Lower lobe of right lung (tissue), 2 donors: ENCODE results near the gene ACCS. TPM values are rescaled to one million over a fixed set of nuclear protein-coding genes. Genes with fewer than 3 reads are reported as not detected.
A peak's percentile ranks its signal among the peaks of the same experiment; 100 is the strongest.

ENCODE experiments used
- ATAC-seq, 2 donors: fragments of 200-7000 bp; cut with Tn5 transposase; one replicate each; pipeline ENCODE4 v1.9.1; 2020 to 2022; ENCODE audit warnings: mild to moderate bottlenecking in 2 of 2, moderate library complexity in 2 of 2
- DNase-seq: peaks from one replicate; pipeline ENCODE4 v3.0.0-alpha.2; 2020
- H3K27ac ChIP-seq: fragments of 200-600 bp; one replicate; pipeline ENCODE4 v1.8.0; 2022
- H3K27me3 ChIP-seq: fragments of 200-600 bp; one replicate; pipeline ENCODE4 v1.8.0; 2022; ENCODE audit warnings: low read depth
- H3K36me3 ChIP-seq: fragments of 200-600 bp; one replicate; pipeline ENCODE4 v1.8.0; 2022; ENCODE audit warnings: mild to moderate bottlenecking
- H3K4me1 ChIP-seq: fragments of 200-600 bp; one replicate; pipeline ENCODE4 v1.8.0; 2022
- H3K4me3 ChIP-seq: fragments of 200-600 bp; one replicate; pipeline ENCODE4 v1.8.0; 2022; ENCODE audit warnings: mild to moderate bottlenecking
- H3K9me3 ChIP-seq: fragments of 200-600 bp; one replicate; pipeline ENCODE4 v1.8.0; 2022
- CTCF ChIP-seq: fragments of 200-600 bp; IDR thresholded peaks from one replicate; pipeline ENCODE4 v1.8.0; 2022; ENCODE audit warnings: antibody characterized with exemption, mild to moderate bottlenecking
- intact Hi-C: fragments of 100-400 bp; cut with DNase I; formaldehyde crosslinking; loops from one replicate; pipeline ENCODE4 v1.11.0; 2022
- total RNA-seq: library from RNA; stranded (reverse); fragmentation: NEBNext Ultra II Directional; extraction: Animal tissue kit (Norgen Biotek cat#: 25700); gene quantifications from one replicate; pipeline ENCODE4 v1.2.1, GENCODE V29; 2021
- donor health status: DM: no; HTN: yes; CAD: no; lungs with severe emphysema.

ACCS gene
- total RNA-seq, 1 donor from 2014 or later, result 31.4 TPM

DNA sequence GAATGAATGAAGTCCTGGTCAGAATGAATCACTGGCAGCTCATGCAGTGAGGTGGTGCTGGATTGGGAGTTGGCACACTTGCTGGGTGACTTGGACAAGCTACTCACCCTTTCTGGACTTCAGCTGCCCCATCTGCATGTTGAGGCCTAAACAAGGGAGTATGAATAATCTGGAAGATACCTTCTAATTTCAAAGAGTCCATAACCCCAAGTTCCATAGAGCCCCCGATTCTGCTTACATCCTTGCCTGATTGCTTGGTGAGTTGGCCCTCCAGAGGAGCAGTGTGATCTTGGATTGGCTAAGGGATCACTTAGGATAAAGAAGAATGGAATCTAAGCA lies 36.6 kb upstream of the ACCS start:
- Histone ChIP-seq H3K9me3 (peaks cover 5% of the 10 kb centered on the region), H3K4me3 (no peak overlapping the region), H3K36me3 (no peaks in the 10 kb centered on the region), H3K27ac (no peak overlapping the region), H3K4me1 (peaks cover 40% of the 10 kb centered on the region), H3K27me3 (no peaks in the 10 kb centered on the region)
- no peak for DNase-seq
- intact Hi-C loops, result no loop called here
- ATAC-seq, result no peak
- no peak for TF ChIP-seq CTCF

DNA sequence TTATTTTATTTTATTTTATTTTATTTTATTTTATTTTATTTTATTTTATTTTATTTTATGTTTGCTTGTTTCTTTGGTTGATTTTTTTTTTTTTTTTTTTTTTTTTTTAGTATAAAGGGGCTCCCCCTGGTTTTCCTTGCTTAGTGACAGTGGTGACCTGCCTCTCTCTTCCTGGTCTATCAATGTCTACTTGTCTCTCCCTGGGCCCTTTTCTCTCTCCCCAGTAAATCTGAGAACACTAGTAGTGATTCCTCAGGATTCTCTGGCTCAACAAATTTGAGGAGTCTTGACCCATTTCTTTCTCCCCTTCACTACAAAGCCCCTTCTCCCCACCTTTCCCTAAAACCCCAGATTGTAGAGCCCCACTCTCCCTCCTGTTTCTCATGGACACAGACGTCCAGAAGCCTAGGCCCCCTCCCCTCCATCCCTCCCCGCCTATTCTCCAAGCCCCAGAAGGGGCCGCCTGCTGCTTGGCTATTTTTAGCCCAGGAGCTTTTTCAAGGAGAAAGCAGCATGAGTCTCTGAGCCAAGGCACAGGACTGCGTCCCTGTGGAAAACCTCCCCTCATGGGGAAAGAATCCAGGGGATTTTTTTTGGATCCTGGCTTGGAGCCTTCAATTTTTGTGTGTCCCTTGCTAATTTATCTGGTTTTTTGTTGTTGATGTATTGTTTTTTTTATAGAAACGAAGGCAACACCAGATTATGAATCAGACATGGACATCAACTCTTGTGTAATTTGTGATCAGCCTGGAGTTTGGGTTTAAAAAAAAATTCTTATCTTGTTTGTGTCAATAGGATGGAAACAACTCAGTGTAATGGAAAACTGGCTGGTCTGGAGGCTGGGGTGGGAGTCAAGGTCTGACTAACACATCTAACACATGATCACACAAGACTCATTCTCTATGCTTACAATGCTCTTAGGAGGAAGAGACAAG lies 35.8 kb upstream of the ACCS start:
- Histone ChIP-seq H3K9me3 (peaks cover 5% of the 10 kb centered on the region), H3K27me3 (no peaks in the 10 kb centered on the region), H3K27ac (peak overlapping the region; percentile 53), H3K36me3 (no peaks in the 10 kb centered on the region), H3K4me3 (no peak overlapping the region), H3K4me1 (peaks cover 40% of the 10 kb centered on the region)
- intact Hi-C loops, result no loop called here
- peak in 1 of 2 donors; percentile 13 for ATAC-seq
- TF ChIP-seq CTCF, result no peak
- DNase-seq, result no peak

- Histone ChIP-seq H3K4me1 (peaks cover 40% of the 10 kb centered on the region), H3K27ac (peak overlapping the region; percentile 37), H3K36me3 (no peaks in the 10 kb centered on the region), H3K4me3 (no peak overlapping the region), H3K9me3 (peaks cover under 1% of the 10 kb centered on the region), H3K27me3 (no peaks in the 10 kb centered on the region)
- no peak for TF ChIP-seq CTCF
- DNase-seq, result no peak
- intact Hi-C loops, result no loop called here
- no peak for ATAC-seq
Observed at GRCh38 chr11:44030996-44031395, 35.1 kb upstream of the ACCS start.

DNA sequence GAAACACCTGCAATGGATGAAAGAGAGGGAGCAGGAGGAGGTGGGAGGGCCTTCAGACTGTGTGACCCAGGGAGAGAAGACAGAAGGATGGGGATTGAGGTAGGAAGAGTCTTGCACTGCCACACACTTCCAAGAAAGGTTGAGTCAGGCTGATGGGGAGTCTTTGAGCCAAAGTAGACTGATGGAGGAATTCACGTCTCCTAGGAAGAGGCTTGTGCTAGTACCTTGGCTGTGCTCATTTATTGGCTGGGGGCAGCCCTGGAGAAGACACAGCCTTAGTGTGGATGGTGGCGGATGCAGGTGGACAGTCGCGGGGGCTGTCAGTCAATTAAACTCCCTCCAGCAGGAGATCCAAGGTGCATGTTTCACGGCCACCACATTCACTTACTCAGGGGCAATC lies 34.5 kb upstream of the ACCS start:
- no peak for TF ChIP-seq CTCF
- no peak overlapping the region for H3K4me3 ChIP-seq
- H3K27me3 ChIP-seq, result no peaks in the 10 kb centered on the region
- ATAC-seq (no peak), DNase-seq (no peak)
- peak overlapping the region; percentile 37 for H3K27ac ChIP-seq
- H3K9me3 ChIP-seq, result no peaks in the 10 kb centered on the region
- H3K4me1 ChIP-seq, result peaks cover 40% of the 10 kb centered on the region
- intact Hi-C loops, result no loop called here
- H3K36me3 ChIP-seq, result no peaks in the 10 kb centered on the region

DNA sequence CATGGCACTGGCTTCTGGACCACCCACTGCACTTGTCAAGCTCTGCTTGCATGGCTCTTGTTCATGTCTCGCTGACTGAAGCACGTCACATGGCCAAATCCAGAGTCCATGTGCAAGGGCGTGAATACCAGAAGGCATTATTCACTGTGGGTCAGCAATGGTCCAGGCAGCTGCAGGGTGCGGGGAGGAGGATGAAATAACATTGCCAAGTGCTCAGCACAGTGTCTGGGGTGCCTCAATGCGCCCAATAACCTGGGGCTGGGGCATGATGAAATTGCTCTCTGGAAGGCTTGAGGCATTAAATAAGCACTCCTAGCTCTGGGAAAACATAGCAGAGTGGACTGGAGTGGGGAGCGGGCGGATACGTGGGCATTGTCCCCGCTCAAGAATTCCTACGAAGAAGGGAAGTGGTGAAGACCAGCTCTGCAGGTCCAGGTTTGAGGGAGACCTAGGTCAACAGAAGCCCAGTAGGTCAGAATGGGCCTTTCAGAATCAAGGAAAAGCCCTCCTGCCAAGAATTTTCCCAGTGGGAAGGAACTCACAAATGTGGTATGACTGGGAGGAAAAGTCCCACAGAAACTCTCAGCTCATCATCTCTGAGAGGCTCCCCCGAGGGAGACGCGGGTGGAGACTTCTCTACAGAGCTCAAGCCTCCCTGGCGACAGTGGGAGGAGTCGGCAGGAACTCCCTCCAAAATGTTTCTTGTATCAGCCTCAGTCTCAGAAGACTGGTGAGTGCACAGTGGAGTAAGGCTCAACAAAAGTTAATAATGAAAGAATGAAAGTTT lies 33.6 kb upstream of the ACCS start:
- DNase-seq (peak; percentile 75), ATAC-seq (peak; percentile 87 to 90)
- Histone ChIP-seq H3K4me1 (peaks cover 48% of the 10 kb centered on the region), H3K36me3 (no peaks in the 10 kb centered on the region), H3K27ac (peak overlapping the region; percentile 13), H3K4me3 (no peak overlapping the region), H3K27me3 (no peaks in the 10 kb centered on the region), H3K9me3 (no peaks in the 10 kb centered on the region)
- intact Hi-C loops, result no loop called here
- no peak for TF ChIP-seq CTCF
